HepG2 (cell line): ENCODE data around the gene CHMP1B. TPM values are rescaled to one million over a fixed set of nuclear protein-coding genes. Genes with fewer than 3 reads are reported as not detected.

Source experiments
- AGO1 ChIP-seq: fragments of 200-400 bp; formaldehyde crosslinking; IDR thresholded peaks from 2 replicates; pipeline ENCODE4 v1.6.1; 2017; ENCODE audit warnings: mild to moderate bottlenecking, low read depth, low read length, moderate library complexity; ENCODE audit not compliant: poor library complexity, severe bottlenecking
- HNF1B ChIP-seq: sonication (generic); formaldehyde crosslinking; IDR thresholded peaks from 2 replicates; pipeline ENCODE4 v1.5.1; 2020; ENCODE audit warnings: mild to moderate bottlenecking, moderate library complexity, missing genetic modification reagents
- KDM5A ChIP-seq: fragments of 200-600 bp; sonication (generic); IDR thresholded peaks from 2 replicates; pipeline ENCODE4 v1.7.0; 2018; ENCODE audit warnings: antibody characterized with exemption, mild to moderate bottlenecking, low read length, borderline replicate concordance
- MIER3 ChIP-seq: IDR thresholded peaks from 2 replicates; pipeline ENCODE4 v1.6.1; 2016; ENCODE audit warnings: missing compliant biosample characterization, borderline replicate concordance
- SATB2 ChIP-seq: sonication (generic); formaldehyde crosslinking; IDR thresholded peaks from 2 replicates; pipeline ENCODE4 v1.5.0; 2020; ENCODE audit warnings: missing genetic modification reagents
- SMAD1 ChIP-seq: sonication (generic); formaldehyde crosslinking; IDR thresholded peaks from 2 replicates; pipeline ENCODE4 v1.4.0; 2020; ENCODE audit warnings: missing genetic modification reagents, low read depth, mild to moderate bottlenecking, borderline replicate concordance
- SOX13 ChIP-seq, 3 experiments: fragments of 450-650 bp in 1 of 3; sonication (generic) in 1 of 3; formaldehyde crosslinking in 1 of 3; IDR thresholded peaks in 2 of 3; conservative IDR thresholded peaks in 1 of 3; 2 replicates each; pipeline versions ENCODE4 v1.5.0 to v1.6.1; 2016 to 2020; ENCODE audit warnings: antibody characterized with exemption in 1 of 3, mild to moderate bottlenecking in 1 of 3, missing compliant biosample characterization in 1 of 3, missing genetic modification reagents in 1 of 3, moderate library complexity in 1 of 3
- ZNF646 ChIP-seq: sonication (generic); formaldehyde crosslinking; IDR thresholded peaks from 2 replicates; pipeline ENCODE4 v1.9.0; 2021; ENCODE audit warnings: mild to moderate bottlenecking, missing genetic modification reagents
- polyA plus RNA-seq, 8 experiments: library from polyadenylated mRNA; depleted of rRNA in 3 of 8; stranded (reverse) in 7 of 8; unstranded in 1 of 8; fragments of >200 nt; fragmentation: Illumina TruSeq in 4 of 8; extraction: Trizol in 4 of 8; gene quantifications; 2 replicates each; pipeline versions ENCODE4 v1.2.1 to v1.2.3, GENCODE V29; 2011 to 2016; ENCODE audit warnings: low read depth in 4 of 8, missing spikeins in 1 of 8, mixed read lengths in 1 of 8; ENCODE audit not compliant: insufficient read depth in 1 of 8
- total RNA-seq, 5 experiments: library from RNA; depleted of rRNA; stranded (reverse); fragments of >200 nt; fragmentation: Illumina TruSeq; extraction: Trizol; gene quantifications; 2 replicates each; pipeline ENCODE4 v1.2.3, GENCODE V29; 2016; ENCODE audit warnings: low read depth in 1 of 5

The CHMP1B gene
- total and polyA plus RNA-seq, 2 of the 13 experiments (the other 11 are each of a cell fraction or from before 2014, with no cell fraction given), result 18.8 to 20.2 TPM

DNA sequence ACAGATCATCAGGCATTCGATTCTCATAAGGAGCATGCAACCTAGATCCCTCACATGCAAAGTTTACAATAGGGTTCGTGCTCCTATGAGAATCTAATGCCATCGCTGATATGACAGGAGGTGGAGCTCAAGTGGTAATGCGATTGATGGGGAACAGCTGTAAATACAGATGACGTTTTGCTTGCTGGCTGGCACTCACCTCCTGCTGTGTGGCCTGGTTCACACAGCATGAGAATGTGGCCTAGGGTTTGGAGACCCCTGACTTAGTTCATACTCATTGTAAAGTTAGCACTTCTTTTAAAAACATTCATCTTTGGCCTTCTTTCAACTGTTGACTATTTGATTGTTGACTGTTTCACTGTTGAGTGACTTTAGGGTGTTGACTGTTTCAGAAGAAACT lies 8.7 kb upstream of the CHMP1B start (continued):
- TF ChIP-seq ZNF646 (CRISPR knock-in tag), result no peak
- no peak for TF ChIP-seq KDM5A
- TF ChIP-seq SATB2 (CRISPR knock-in tag), result no peak
- TF ChIP-seq MIER3 (CRISPR knock-in tag), result no peak
- no peak for TF ChIP-seq SOX13 (IDR thresholded peaks at IDR 0.05)
- no peak for TF ChIP-seq SOX13 (CRISPR knock-in tag; conservative IDR thresholded peaks at IDR 0.05 in 1 of 2, IDR thresholded peaks at IDR 0.05 in 1 of 2)
- TF ChIP-seq SMAD1 (CRISPR knock-in tag), result no peak
- TF ChIP-seq AGO1, result no peak
- TF ChIP-seq HNF1B (CRISPR knock-in tag), result no peak
